Mucosa of stomach (tissue), 1 donor: ENCODE data around the gene DCAF16.

Experiments
- H3K27me3 ChIP-seq: one replicate; pipeline ENCODE4 v1.7.0; 2013; ENCODE audit warnings: mild to moderate bottlenecking, low read length; ENCODE audit not compliant: control insufficient read depth, insufficient read depth
- H3K36me3 ChIP-seq: one replicate; pipeline ENCODE4 v1.7.0; 2013; ENCODE audit warnings: low read length; ENCODE audit not compliant: control insufficient read depth, insufficient read depth
- H3K4me1 ChIP-seq: one replicate; pipeline ENCODE4 v1.7.0; 2013; ENCODE audit warnings: mild to moderate bottlenecking, low read length; ENCODE audit not compliant: control insufficient read depth, insufficient read depth
- H3K4me3 ChIP-seq: one replicate; pipeline ENCODE4 v1.7.0; 2013; ENCODE audit warnings: low read length
- H3K9ac ChIP-seq: one replicate; pipeline ENCODE4 v1.7.0; 2013; ENCODE audit warnings: mild to moderate bottlenecking, low read length, moderate library complexity
- H3K9me3 ChIP-seq: one replicate; pipeline ENCODE4 v1.7.0; 2013; ENCODE audit warnings: mild to moderate bottlenecking, low read length, moderate library complexity; ENCODE audit not compliant: control insufficient read depth
- donor health status: Pancreatic carcinoma.

DCAF16 gene

GRCh38 chr4:17761062-17761461 is 49.5 kb downstream of the DCAF16 start:
- H3K27me3 ChIP-seq = no peaks in the 10 kb centered on the region
- H3K36me3 ChIP-seq = no peaks in the 10 kb centered on the region
- H3K4me1 ChIP-seq = no peaks in the 10 kb centered on the region
- H3K9me3 ChIP-seq = no peaks in the 10 kb centered on the region
- no peak overlapping the region for H3K4me3 ChIP-seq
- H3K9ac ChIP-seq = no peak overlapping the region

GRCh38 chr4:17760626-17761025 is 49.9 kb downstream of the DCAF16 start:
- H3K9me3 ChIP-seq = no peaks in the 10 kb centered on the region
- H3K27me3 ChIP-seq = no peaks in the 10 kb centered on the region
- H3K9ac ChIP-seq = no peak overlapping the region
- no peaks in the 10 kb centered on the region for H3K36me3 ChIP-seq
- H3K4me3 ChIP-seq = no peak overlapping the region
- H3K4me1 ChIP-seq = no peaks in the 10 kb centered on the region

DNA sequence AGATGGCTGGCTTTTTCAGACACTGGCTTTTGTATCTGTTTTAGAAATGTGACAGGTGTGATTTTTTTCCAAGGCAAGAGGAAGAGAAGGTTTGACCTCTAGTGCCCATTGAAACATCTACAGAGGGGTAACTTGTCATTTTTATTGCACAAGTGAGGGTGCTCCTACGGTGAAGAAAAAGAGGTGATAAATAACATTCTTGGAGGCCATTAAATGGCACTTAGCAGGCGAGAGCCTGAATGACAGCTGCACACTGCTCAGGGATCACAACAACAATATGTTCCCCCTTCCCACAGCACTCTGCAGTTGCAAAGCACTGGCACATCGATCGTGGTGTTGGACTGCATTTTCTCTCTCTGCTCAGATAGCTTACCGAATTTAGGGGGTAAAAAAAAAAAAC is 52.1 kb downstream of the DCAF16 start:
- no peaks in the 10 kb centered on the region for H3K9me3 ChIP-seq
- H3K27me3 ChIP-seq = no peaks in the 10 kb centered on the region
- H3K4me3 ChIP-seq = no peak overlapping the region
- H3K4me1 ChIP-seq = no peaks in the 10 kb centered on the region
- no peaks in the 10 kb centered on the region for H3K36me3 ChIP-seq
- H3K9ac ChIP-seq = no peak overlapping the region

- H3K9ac ChIP-seq = no peak overlapping the region
- no peaks in the 10 kb centered on the region for H3K9me3 ChIP-seq
- no peak overlapping the region for H3K4me3 ChIP-seq
- no peaks in the 10 kb centered on the region for H3K36me3 ChIP-seq
- H3K4me1 ChIP-seq = no peaks in the 10 kb centered on the region
- no peaks in the 10 kb centered on the region for H3K27me3 ChIP-seq
Observed at GRCh38 chr4:17757621-17758020, 52.9 kb downstream of the DCAF16 start.

DNA sequence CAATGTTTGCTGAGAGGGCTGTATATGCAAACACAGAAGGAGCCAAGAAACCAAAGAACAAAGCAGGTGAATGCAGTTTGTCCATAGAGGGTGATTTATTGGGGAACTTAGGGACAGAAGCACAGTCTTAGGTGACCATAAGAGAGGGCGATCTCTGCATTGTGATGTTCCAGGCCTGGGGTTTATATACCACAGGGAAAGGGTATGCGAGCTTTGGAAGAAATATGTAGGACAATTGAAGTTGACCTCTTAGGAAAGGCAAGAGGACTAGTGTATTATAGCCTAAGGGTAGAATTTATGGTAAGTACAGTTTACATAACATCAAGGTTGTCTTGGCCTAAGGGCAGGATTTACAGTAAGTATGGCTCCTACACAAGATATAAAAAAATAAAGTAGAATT is 56.9 kb downstream of the DCAF16 start:
- Histone ChIP-seq H3K9me3 (no peaks in the 10 kb centered on the region), H3K4me1 (no peaks in the 10 kb centered on the region), H3K4me3 (no peak overlapping the region), H3K27me3 (no peaks in the 10 kb centered on the region), H3K9ac (no peak overlapping the region), H3K36me3 (no peaks in the 10 kb centered on the region)
